ENCODE results near the gene PSIP1. TPM values are rescaled to one million over a fixed set of nuclear protein-coding genes. Genes with fewer than 3 reads are reported as not detected.

PSIP1 gene
- total and polyA plus RNA-seq, 9 of the 15 experiments (the other 6 are each of a cell fraction or from before 2014, with no cell fraction given) = 18.8 to 119 (median 59.9) TPM

GRCh38 chr9:15552636-15553527, 42.1 kb upstream of the PSIP1 start, which contains the start of gene CCDC171 (continued):
- TF ChIP-seq, protein P1, sequence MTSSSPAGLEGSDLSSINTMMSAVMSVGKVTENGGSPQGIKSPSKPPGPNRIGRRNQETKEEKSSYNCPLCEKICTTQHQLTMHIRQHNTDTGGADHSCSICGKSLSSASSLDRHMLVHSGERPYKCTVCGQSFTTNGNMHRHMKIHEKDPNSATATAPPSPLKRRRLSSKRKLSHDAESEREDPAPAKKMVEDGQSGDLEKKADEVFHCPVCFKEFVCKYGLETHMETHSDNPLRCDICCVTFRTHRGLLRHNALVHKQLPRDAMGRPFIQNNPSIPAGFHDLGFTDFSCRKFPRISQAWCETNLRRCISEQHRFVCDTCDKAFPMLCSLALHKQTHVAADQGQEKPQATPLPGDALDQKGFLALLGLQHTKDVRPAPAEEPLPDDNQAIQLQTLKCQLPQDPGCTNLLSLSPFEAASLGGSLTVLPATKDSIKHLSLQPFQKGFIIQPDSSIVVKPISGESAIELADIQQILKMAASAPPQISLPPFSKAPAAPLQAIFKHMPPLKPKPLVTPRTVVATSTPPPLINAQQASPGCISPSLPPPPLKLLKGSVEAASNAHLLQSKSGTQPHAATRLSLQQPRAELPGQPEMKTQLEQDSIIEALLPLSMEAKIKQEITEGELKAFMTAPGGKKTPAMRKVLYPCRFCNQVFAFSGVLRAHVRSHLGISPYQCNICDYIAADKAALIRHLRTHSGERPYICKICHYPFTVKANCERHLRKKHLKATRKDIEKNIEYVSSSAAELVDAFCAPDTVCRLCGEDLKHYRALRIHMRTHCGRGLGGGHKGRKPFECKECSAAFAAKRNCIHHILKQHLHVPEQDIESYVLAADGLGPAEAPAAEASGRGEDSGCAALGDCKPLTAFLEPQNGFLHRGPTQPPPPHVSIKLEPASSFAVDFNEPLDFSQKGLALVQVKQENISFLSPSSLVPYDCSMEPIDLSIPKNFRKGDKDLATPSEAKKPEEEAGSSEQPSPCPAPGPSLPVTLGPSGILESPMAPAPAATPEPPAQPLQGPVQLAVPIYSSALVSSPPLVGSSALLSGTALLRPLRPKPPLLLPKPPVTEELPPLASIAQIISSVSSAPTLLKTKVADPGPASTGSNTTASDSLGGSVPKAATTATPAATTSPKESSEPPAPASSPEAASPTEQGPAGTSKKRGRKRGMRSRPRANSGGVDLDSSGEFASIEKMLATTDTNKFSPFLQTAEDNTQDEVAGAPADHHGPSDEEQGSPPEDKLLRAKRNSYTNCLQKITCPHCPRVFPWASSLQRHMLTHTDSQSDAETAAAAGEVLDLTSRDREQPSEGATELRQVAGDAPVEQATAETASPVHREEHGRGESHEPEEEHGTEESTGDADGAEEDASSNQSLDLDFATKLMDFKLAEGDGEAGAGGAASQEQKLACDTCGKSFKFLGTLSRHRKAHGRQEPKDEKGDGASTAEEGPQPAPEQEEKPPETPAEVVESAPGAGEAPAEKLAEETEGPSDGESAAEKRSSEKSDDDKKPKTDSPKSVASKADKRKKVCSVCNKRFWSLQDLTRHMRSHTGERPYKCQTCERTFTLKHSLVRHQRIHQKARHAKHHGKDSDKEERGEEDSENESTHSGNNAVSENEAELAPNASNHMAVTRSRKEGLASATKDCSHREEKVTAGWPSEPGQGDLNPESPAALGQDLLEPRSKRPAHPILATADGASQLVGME (CRISPR knock-in tag; IDR thresholded peaks at IDR 0.05) = no peak
- TF ChIP-seq CREB3 (tag; conservative IDR thresholded peaks at IDR 0.05; ENCODE audit: low read depth) = no peak
- TF ChIP-seq, protein P2, sequence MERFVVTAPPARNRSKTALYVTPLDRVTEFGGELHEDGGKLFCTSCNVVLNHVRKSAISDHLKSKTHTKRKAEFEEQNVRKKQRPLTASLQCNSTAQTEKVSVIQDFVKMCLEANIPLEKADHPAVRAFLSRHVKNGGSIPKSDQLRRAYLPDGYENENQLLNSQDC (CRISPR knock-in tag; IDR thresholded peaks at IDR 0.05) = no peak
- TF ChIP-seq ZNF3 (CRISPR knock-in tag; IDR thresholded peaks at IDR 0.05) = no peak
- TF ChIP-seq CREB5 (CRISPR knock-in tag; IDR thresholded peaks at IDR 0.05) = no peak
- no peak for TF ChIP-seq JUND (IDR thresholded peaks at IDR 0.05; ENCODE audit: borderline replicate concordance, low read depth, low read length)
- TF ChIP-seq JUND (tag; IDR thresholded peaks at IDR 0.05; ENCODE audit: borderline replicate concordance, low read depth, low read length) = no peak
- TF ChIP-seq EP300 (IDR thresholded peaks at IDR 0.05; ENCODE audit: low read length) = no peak
- 0 out of 2 replicates have a peak, but pooled peaks have one; percentile 26 for TF ChIP-seq GABPA (tag; conservative IDR thresholded peaks at IDR 0.05; ENCODE audit: low read depth)
- no peak for TF ChIP-seq BRD4 (IDR thresholded peaks at IDR 0.05)
- TF ChIP-seq CBX8 (IDR thresholded peaks at IDR 0.05; ENCODE audit: borderline replicate concordance, extremely low read depth, low read depth, low read length, poor library complexity, severe bottlenecking) = no peak
- no peak for TF ChIP-seq ATF2 (CRISPR knock-in tag; IDR thresholded peaks at IDR 0.05)
- no peak for TF ChIP-seq SNIP1 (IDR thresholded peaks at IDR 0.05; ENCODE audit: low read depth)
- no peak for TF ChIP-seq ZNF165 (CRISPR knock-in tag; IDR thresholded peaks at IDR 0.05; ENCODE audit: borderline replicate concordance)

All from K562 (cell line).